Activated naive CD4-positive, alpha-beta T cell treated with Interleukin-2 at 50 U/mL for 16 hours (primary cell): ENCODE data around the gene RICTOR.

Source experiments
- DNase-seq: peaks from one replicate; pipeline ENCODE4 v3.0.0-alpha.2; 2020

Gene RICTOR

GRCh38 chr5:39074017-39074814, at the start of gene RICTOR:
Gene RICTOR, minus strand, starts transcription at chr5:39074399. Its CDS starts 22 bp downstream, at chr5:39074377.
- DNase-seq, result peak; percentile 91

GRCh38 chr5:39121922-39122321, 47.7 kb upstream of the RICTOR start:
- DNase-seq, result no peak

GRCh38 chr5:39121315-39121714, 47.1 kb upstream of the RICTOR start:
- DNase-seq, result no peak

GRCh38 chr5:39120052-39120420, 45.8 kb upstream of the RICTOR start:
- DNase-seq, result no peak

GRCh38 chr5:39119404-39120051, 45.3 kb upstream of the RICTOR start:
- DNase-seq, result no peak

- DNase-seq, result no peak
Observed at GRCh38 chr5:39118638-39119037, 44.4 kb upstream of the RICTOR start.

- no peak for DNase-seq
Observed at GRCh38 chr5:39117401-39117800, 43.2 kb upstream of the RICTOR start.

- DNase-seq, result no peak
Observed at GRCh38 chr5:39116344-39117170, 42.4 kb upstream of the RICTOR start.

- no peak for DNase-seq
Observed at GRCh38 chr5:39115644-39116343, 41.6 kb upstream of the RICTOR start.

GRCh38 chr5:39114155-39114554, 40.0 kb upstream of the RICTOR start:
- no peak for DNase-seq

- DNase-seq, result no peak
Observed at GRCh38 chr5:39113354-39113953, 39.3 kb upstream of the RICTOR start.

GRCh38 chr5:39109606-39110005, 35.4 kb upstream of the RICTOR start:
- no peak for DNase-seq

GRCh38 chr5:39108987-39109386, 34.8 kb upstream of the RICTOR start:
- no peak for DNase-seq

GRCh38 chr5:39107350-39107749, 33.2 kb upstream of the RICTOR start:
- DNase-seq, result no peak

GRCh38 chr5:39106322-39106721, 32.1 kb upstream of the RICTOR start:
- DNase-seq, result no peak

GRCh38 chr5:39104221-39104620, 30.0 kb upstream of the RICTOR start:
- DNase-seq, result no peak

- no peak for DNase-seq
Observed at GRCh38 chr5:39102684-39103155, 28.5 kb upstream of the RICTOR start.

GRCh38 chr5:39100851-39101396, 26.7 kb upstream of the RICTOR start:
- DNase-seq, result no peak

GRCh38 chr5:39100301-39100850, 26.2 kb upstream of the RICTOR start:
- DNase-seq, result no peak

GRCh38 chr5:39099831-39100230, 25.6 kb upstream of the RICTOR start:
- DNase-seq, result no peak

- DNase-seq, result no peak
Observed at GRCh38 chr5:39093352-39093751, 19.2 kb upstream of the RICTOR start.
